Heart left ventricle (tissue), 13 donors: ENCODE results near the gene PLXNC1.

Source experiments
- POLR2A ChIP-seq, 2 donors: fragments of 450-650 bp; IDR thresholded peaks; one replicate each; pipeline ENCODE4 v1.6.1; 2017; ENCODE audit warnings: antibody characterized with exemption in 2 of 2, mild to moderate bottlenecking in 2 of 2, moderate library complexity in 2 of 2
- TF ChIP-seq, protein P1 (sequence below), 12 donors: fragments of 200-600 bp; sonication (generic) in 4 of 12; IDR thresholded peaks; one replicate each; pipeline versions ENCODE4 v1.5.0 to v1.8.0; 2018 to 2022; ENCODE audit warnings: antibody characterized with exemption in 12 of 12, mild to moderate bottlenecking in 5 of 12
- donor health status: ischemic (EF 13 %, LVEDD 7.1; RV severe dilation, severe dysfunction).
- donor health status: DM: no; HTN: yes; CAD: no.
- donor health status: DM: no; HTN: no; CAD: no.
- donor health status: ischemic (EF 25% LVEDD 6.9; RV normal size, moderate dysfunction).
- donor health status: ischemic (EF 25% LVEDD 5.7; RV mildly dilated, moderate dysfunction).
- donor health status: ischemic (EF 35%, LVEDD 5.7; RV mildly dilated, moderate dysfunction).
- donor health status: nonischemic (EF 11% LVEDD 7.7; RV severe dilation, severe dysfunction).
- donor health status: DM: yes; HTN: yes; CAD: no.
- donor health status: PGD.
- donor health status: ischemic (EF 29% LVEDD 5.4; RV normal size, mild dysfunction).
- donor health status: nonischemic (EF 23%, LVEDD 6.1; RV moderate dilation, normal function).

DNA sequence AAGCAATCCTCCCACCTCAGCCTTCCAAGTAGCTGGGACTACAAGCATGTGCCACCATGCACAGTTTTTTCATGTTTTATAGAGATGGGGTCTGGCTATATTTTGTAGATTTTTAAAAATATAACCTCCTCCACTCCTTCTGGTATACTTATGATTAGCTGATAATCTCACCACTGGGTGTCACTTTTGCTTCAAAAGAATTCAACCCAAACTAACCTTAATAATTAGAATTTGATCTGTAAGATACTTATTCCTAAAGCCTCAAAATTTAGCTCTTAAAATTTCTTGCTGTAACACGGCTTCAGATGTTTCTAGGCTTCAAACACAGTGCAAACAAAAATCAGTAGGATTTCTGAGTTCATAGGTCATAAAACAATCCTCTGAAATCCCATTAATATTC lies 181.0 kb downstream of the PLXNC1 start:
- TF ChIP-seq, protein P1, sequence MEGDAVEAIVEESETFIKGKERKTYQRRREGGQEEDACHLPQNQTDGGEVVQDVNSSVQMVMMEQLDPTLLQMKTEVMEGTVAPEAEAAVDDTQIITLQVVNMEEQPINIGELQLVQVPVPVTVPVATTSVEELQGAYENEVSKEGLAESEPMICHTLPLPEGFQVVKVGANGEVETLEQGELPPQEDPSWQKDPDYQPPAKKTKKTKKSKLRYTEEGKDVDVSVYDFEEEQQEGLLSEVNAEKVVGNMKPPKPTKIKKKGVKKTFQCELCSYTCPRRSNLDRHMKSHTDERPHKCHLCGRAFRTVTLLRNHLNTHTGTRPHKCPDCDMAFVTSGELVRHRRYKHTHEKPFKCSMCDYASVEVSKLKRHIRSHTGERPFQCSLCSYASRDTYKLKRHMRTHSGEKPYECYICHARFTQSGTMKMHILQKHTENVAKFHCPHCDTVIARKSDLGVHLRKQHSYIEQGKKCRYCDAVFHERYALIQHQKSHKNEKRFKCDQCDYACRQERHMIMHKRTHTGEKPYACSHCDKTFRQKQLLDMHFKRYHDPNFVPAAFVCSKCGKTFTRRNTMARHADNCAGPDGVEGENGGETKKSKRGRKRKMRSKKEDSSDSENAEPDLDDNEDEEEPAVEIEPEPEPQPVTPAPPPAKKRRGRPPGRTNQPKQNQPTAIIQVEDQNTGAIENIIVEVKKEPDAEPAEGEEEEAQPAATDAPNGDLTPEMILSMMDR (IDR thresholded peaks at IDR 0.05), result peak in 5 of 12 donors; percentile 11 to 39 (median 36)
- TF ChIP-seq POLR2A (IDR thresholded peaks at IDR 0.05), result no peak
